Upper lobe of left lung (tissue), 6 donors: ENCODE data around the gene MYO3A. TPM values are rescaled to one million over a fixed set of nuclear protein-coding genes. Genes with fewer than 3 reads are reported as not detected.

Experiments
- ATAC-seq, 2 donors: fragments of 200-7000 bp; cut with Tn5 transposase; one replicate each; pipeline ENCODE4 v1.9.1; 2022; ENCODE audit warnings: mild to moderate bottlenecking in 2 of 2, moderate library complexity in 2 of 2; ENCODE audit not compliant: low FRiP score in 2 of 2
- DNase-seq, 2 donors: peaks; one replicate each; pipeline ENCODE4 v3.0.0-alpha.2; 2019 to 2020
- H3K27ac ChIP-seq, 4 donors: fragments of 200-600 bp; sonication (generic); one replicate each; pipeline ENCODE4 v1.5.1; 2016 to 2019
- H3K27me3 ChIP-seq, 4 donors: fragments of 200-600 bp; sonication (generic); one replicate each; pipeline ENCODE4 v1.5.1; 2017 to 2019
- H3K36me3 ChIP-seq, 4 donors: fragments of 200-600 bp; sonication (generic); one replicate each; pipeline ENCODE4 v1.5.1; 2016 to 2019
- H3K4me1 ChIP-seq, 4 donors: fragments of 200-600 bp; sonication (generic); one replicate each; pipeline ENCODE4 v1.5.1; 2018 to 2019
- H3K4me3 ChIP-seq, 4 donors: fragments of 200-600 bp; sonication (generic); one replicate each; pipeline ENCODE4 v1.5.1; 2017 to 2019; ENCODE audit warnings: mild to moderate bottlenecking in 2 of 4, moderate library complexity in 1 of 4
- H3K9me3 ChIP-seq, 4 donors: fragments of 200-600 bp; sonication (generic); one replicate each; pipeline ENCODE4 v1.5.1; 2018 to 2019
- CTCF ChIP-seq, 6 experiments: fragments of 450-650 bp in 4 of 6; fragments of 200-600 bp in 2 of 6; sonication (generic) in 2 of 6; IDR thresholded peaks; one replicate each; pipeline ENCODE4 v1.5.1; 2016 to 2019; ENCODE audit warnings: antibody characterized with exemption in 6 of 6
- EP300 ChIP-seq, 4 donors: sonication (generic); formaldehyde crosslinking; IDR thresholded peaks; one replicate each; pipeline ENCODE4 v1.5.1; 2017; ENCODE audit warnings: antibody characterized with exemption in 4 of 4, control low read depth in 2 of 4
- POLR2A ChIP-seq, 4 donors: fragments of 450-650 bp; IDR thresholded peaks; one replicate each; pipeline ENCODE4 v1.5.1; 2016 to 2017; ENCODE audit warnings: antibody characterized with exemption in 4 of 4, mild to moderate bottlenecking in 2 of 4
- POLR2AphosphoS5 ChIP-seq, 2 donors: sonication (generic); formaldehyde crosslinking; IDR thresholded peaks; one replicate each; pipeline ENCODE4 v1.5.1; 2017; ENCODE audit warnings: antibody characterized with exemption in 2 of 2
- WGBS, 2 donors: methylation state at CpG; one replicate each; pipeline ENCODE4 v1.1.5; 2017 to 2018; 5-methylcytosine and 5-hydroxymethylcytosine counted together
- total RNA-seq, 6 donors: library from RNA; depleted of rRNA in 4 of 6; stranded (reverse); fragments of >200 nt in 4 of 6; gene quantifications; one replicate each; pipeline versions ENCODE4 v1.1.0 to v1.2.1, GENCODE V29; 2016 to 2021
- donor health status: DM: no; HTN: no; CAD: no; lungs with moderate emphysema.
- donor health status: DM: no; HTN: yes; CAD: no; lungs with severe emphysema.

MYO3A gene
- total RNA-seq, 6 donors from 2014 or later, result 0.15 to 0.49 (median 0.47) TPM; not detected in 3

- TF ChIP-seq POLR2A (IDR thresholded peaks at IDR 0.05), result no peak
- TF ChIP-seq POLR2AphosphoS5 (IDR thresholded peaks at IDR 0.05), result no peak
- no peak for TF ChIP-seq CTCF (IDR thresholded peaks at IDR 0.05)
- TF ChIP-seq EP300 (IDR thresholded peaks at IDR 0.05), result no peak
- no peak overlapping the region for H3K27ac ChIP-seq
- ATAC-seq (no peak), DNase-seq (no peak)
- no peaks in the 10 kb centered on the region for H3K36me3 ChIP-seq
- H3K4me1 ChIP-seq, result no peaks in the 10 kb centered on the region
- H3K9me3 ChIP-seq, result peaks cover 0 to 2% (median 0%) of the 10 kb centered on the region in 4 donors
- no peak overlapping the region for H3K4me3 ChIP-seq
- 81 to 82% methylated on average over 2 of the region's 2 CpGs for WGBS, 2 donors
- H3K27me3 ChIP-seq, result no peaks in the 10 kb centered on the region
Observed at GRCh38 chr10:25952857-25953256, 18.8 kb downstream of the MYO3A start.

GRCh38 chr10:25954851-25955250 is 20.8 kb downstream of the MYO3A start:
- Histone ChIP-seq H3K27ac (no peak overlapping the region), H3K4me3 (no peak overlapping the region), H3K27me3 (no peaks in the 10 kb centered on the region), H3K9me3 (peaks cover 0 to 7% (median 0%) of the 10 kb centered on the region in 4 donors), H3K36me3 (no peaks in the 10 kb centered on the region), H3K4me1 (no peaks in the 10 kb centered on the region)
- no peak for TF ChIP-seq EP300 (IDR thresholded peaks at IDR 0.05)
- no peak for TF ChIP-seq POLR2A (IDR thresholded peaks at IDR 0.05)
- TF ChIP-seq CTCF (IDR thresholded peaks at IDR 0.05), result no peak
- no peak for TF ChIP-seq POLR2AphosphoS5 (IDR thresholded peaks at IDR 0.05)
- WGBS, 2 donors, result 70 to 79% methylated on average over 1 of the region's 1 CpG
- ATAC-seq, result no peak
- DNase-seq, result no peak

- TF ChIP-seq EP300 (IDR thresholded peaks at IDR 0.05) (no peak), POLR2A (IDR thresholded peaks at IDR 0.05) (no peak), POLR2AphosphoS5 (IDR thresholded peaks at IDR 0.05) (no peak), CTCF (IDR thresholded peaks at IDR 0.05) (no peak)
- Histone ChIP-seq H3K27me3 (no peaks in the 10 kb centered on the region), H3K4me1 (no peaks in the 10 kb centered on the region), H3K36me3 (no peaks in the 10 kb centered on the region), H3K27ac (no peak overlapping the region), H3K4me3 (no peak overlapping the region), H3K9me3 (peaks cover 0 to 7% (median 0%) of the 10 kb centered on the region in 4 donors)
- ATAC-seq (no peak), DNase-seq (no peak)
- WGBS, 2 donors, result 70 to 74% methylated on average over 3 of the region's 3 CpGs
Observed at GRCh38 chr10:25959540-25960232, 25.7 kb downstream of the MYO3A start.

GRCh38 chr10:25965584-25965983 is 31.6 kb downstream of the MYO3A start:
- WGBS, 2 donors, result 74 to 86% methylated on average over 4 of the region's 4 CpGs
- Histone ChIP-seq H3K27me3 (no peaks in the 10 kb centered on the region), H3K4me1 (no peaks in the 10 kb centered on the region), H3K27ac (no peak overlapping the region), H3K9me3 (no peaks in the 10 kb centered on the region), H3K36me3 (no peaks in the 10 kb centered on the region), H3K4me3 (no peak overlapping the region)
- ATAC-seq (no peak), DNase-seq (no peak)
- TF ChIP-seq POLR2A (IDR thresholded peaks at IDR 0.05), result no peak
- no peak for TF ChIP-seq POLR2AphosphoS5 (IDR thresholded peaks at IDR 0.05)
- no peak for TF ChIP-seq CTCF (IDR thresholded peaks at IDR 0.05)
- no peak for TF ChIP-seq EP300 (IDR thresholded peaks at IDR 0.05)

- no peak overlapping the region for H3K27ac ChIP-seq
- ATAC-seq, result no peak
- no peaks in the 10 kb centered on the region for H3K36me3 ChIP-seq
- DNase-seq, result no peak
- no peaks in the 10 kb centered on the region for H3K4me1 ChIP-seq
- no peaks in the 10 kb centered on the region for H3K27me3 ChIP-seq
- WGBS, 2 donors, result 59 to 61% methylated on average over 2 of the region's 2 CpGs
- no peak for TF ChIP-seq POLR2AphosphoS5 (IDR thresholded peaks at IDR 0.05)
- TF ChIP-seq EP300 (IDR thresholded peaks at IDR 0.05), result no peak
- no peak overlapping the region for H3K4me3 ChIP-seq
- no peaks in the 10 kb centered on the region for H3K9me3 ChIP-seq
Observed at GRCh38 chr10:25966844-25967243, 32.8 kb downstream of the MYO3A start.
